GM18505 (cell line): ENCODE measurements around the gene GABARAPL1.
A peak's percentile ranks its signal among the peaks of the same experiment; 100 is the strongest.

Experiments used
- ATAC-seq: cut with Tn5 transposase; IDR thresholded peaks from one replicate; pipeline ENCODE4 v1.9.1; 2021; ENCODE audit not compliant: unreplicated experiment
- POLR2A ChIP-seq: IDR thresholded peaks from 4 replicates; pipeline ENCODE4 v1.6.1; 2011; ENCODE audit warnings: borderline replicate concordance; ENCODE audit not compliant: insufficient read depth, insufficient read length; ENCODE audit errors: extremely low read depth

The GABARAPL1 gene

DNA sequence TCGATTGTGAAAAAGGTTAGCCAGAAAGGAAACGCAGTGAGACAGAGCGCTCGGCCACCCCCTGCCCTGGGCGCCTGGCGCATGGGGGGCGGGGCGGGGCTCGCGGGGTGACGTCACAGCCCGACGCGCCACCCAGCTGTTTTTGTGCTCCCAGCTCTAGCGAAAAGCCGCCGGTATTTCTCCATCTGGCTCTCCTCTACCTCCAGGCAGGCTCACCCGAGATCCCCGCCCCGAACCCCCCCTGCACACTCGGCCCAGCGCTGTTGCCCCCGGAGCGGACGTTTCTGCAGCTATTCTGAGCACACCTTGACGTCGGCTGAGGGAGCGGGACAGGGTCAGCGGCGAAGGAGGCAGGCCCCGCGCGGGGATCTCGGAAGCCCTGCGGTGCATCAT lies at the start of gene GABARAPL1:
TSS of gene GABARAPL1 (plus strand) at position 139 of the 393 bp plus-strand sequence. CDS start at position 392, 253 bp downstream.
- ATAC-seq, result peak; percentile 60
- no peak for TF ChIP-seq POLR2A

DNA sequence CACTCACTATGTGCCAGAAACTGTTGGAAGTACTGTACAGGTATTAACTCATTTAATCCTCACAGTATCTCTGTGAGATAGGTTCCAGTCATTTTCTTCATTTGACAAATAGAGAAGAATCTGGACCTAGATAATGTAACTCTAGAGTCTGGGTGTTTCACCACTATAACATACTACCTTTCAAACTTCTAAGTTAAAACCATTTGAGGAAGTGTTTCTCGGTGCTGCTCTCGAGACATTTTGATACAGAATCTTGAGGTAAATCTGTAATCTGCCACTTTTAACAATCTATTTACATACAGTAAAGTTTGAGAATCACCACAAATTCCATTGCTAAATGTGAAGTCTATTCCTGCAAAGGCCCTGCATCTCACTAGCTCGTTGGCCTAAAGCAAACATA lies 49.6 kb upstream of the GABARAPL1 start:
- ATAC-seq, result no peak
- TF ChIP-seq POLR2A, result no peak

DNA sequence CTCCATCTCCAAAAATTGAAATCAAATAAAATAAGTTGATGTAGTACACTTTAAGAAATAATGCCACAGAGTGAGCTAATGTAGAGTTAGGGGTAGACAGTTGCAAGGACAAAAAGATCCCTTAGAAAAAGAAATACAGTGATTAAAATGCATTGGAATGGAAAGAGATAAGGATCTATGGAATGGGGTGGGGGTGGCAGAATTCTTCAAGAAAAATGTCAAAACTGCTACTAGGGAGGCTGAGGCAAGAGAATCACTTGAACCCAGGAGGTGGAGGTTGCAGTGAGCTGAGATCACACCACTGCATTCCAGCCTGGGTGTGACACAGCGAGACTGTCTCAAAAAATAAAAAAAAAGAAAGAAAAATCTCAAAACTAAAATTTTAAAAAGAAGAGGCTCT lies 47.3 kb upstream of the GABARAPL1 start:
- TF ChIP-seq POLR2A, result no peak
- no peak for ATAC-seq

- ATAC-seq, result no peak
- TF ChIP-seq POLR2A, result no peak
Measured at GRCh38 chr12:10167599-10167998, 45.1 kb upstream of the GABARAPL1 start.

DNA sequence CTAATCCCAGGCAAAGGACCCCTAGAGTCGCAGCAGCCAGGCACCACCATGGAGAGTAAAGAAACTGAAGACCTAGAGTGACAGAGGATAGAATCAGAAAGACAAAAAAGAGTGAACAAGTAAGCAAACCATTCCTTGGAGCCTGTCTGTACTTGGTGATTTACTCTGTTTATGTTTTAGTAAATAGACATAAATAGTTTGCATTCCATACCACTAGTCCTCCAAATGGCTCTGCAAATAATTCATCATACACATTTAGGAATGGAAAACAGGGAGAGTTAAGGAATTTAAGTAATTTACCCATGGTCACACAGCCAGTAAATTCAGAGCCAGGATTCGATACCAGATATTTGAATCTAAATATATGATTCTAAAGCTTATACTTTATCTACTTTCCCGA lies 43.6 kb upstream of the GABARAPL1 start:
- no peak for ATAC-seq
- TF ChIP-seq POLR2A, result no peak

- ATAC-seq, result no peak
- no peak for TF ChIP-seq POLR2A
Measured at GRCh38 chr12:10170216-10170615, 42.5 kb upstream of the GABARAPL1 start.

DNA sequence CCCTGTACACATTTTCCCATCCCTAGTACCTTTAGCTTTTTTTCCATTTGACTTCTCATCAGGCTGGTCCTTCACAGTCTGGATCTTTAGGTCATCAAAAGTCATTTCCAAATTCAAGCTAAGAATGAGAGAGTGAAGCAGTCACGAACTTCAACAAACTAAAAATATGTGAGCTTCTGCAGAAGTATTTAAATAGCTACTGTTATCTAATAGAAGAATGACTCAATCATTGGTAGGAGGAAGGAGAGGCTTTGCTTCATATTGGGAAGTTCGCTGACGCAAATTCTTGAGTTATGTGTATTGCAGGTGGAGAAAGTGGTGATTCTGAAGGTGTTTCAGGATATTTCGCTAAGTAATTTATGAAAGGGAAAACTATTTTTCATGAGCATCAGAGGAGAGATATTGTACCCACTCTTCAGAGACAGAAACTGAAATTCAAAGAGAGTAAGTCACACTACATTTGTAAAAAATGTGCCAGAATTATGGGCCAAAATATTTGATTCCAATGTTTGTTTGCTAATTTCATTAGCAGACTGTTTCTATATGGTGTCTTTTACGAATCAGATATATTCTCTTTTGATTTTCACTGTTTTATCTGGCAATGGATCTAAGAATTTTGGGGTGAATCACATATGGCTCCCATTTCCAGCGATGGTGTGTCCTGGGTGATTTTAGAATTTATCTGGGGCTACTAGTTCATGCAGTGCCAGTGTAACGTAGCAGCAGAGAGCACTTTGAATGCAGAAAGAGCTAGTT lies 40.5 kb upstream of the GABARAPL1 start, which contains the start of gene OLR1:
TSS of gene OLR1 (minus strand) at position 160 of the 756 bp plus-strand sequence. CDS start at position 105, 55 bp downstream.
- TF ChIP-seq POLR2A, result no peak
- ATAC-seq, result no peak

DNA sequence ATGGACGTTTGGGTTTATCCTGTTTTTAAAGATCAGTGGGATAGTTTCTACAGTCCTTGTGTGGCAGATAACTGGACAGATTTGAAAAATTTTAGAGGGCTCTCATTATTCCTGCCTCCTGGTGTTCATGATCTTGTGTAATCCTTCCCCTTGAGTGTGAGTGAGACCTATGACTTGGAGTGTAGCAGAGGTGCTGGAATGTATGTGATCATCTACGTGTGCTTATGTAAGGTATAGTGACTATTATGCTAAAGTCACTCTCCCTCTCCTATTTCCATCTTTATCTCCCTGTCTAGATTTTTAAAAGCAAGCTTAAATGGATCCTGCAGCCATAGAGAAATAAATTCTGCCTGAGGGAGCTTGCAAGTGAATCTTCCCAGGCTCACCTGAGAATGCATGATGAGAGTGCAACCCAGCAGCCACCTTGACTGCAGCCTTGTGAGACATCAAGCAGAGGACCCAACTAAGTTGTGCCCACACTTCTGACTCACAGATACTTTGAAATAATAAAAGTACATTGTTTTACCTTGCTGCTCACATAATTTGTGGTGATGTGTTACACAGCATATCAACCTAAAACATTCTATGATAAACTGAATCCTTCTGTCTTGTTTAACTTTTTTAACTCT lies 37.6 kb upstream of the GABARAPL1 start:
- no peak for ATAC-seq
- TF ChIP-seq POLR2A, result no peak

DNA sequence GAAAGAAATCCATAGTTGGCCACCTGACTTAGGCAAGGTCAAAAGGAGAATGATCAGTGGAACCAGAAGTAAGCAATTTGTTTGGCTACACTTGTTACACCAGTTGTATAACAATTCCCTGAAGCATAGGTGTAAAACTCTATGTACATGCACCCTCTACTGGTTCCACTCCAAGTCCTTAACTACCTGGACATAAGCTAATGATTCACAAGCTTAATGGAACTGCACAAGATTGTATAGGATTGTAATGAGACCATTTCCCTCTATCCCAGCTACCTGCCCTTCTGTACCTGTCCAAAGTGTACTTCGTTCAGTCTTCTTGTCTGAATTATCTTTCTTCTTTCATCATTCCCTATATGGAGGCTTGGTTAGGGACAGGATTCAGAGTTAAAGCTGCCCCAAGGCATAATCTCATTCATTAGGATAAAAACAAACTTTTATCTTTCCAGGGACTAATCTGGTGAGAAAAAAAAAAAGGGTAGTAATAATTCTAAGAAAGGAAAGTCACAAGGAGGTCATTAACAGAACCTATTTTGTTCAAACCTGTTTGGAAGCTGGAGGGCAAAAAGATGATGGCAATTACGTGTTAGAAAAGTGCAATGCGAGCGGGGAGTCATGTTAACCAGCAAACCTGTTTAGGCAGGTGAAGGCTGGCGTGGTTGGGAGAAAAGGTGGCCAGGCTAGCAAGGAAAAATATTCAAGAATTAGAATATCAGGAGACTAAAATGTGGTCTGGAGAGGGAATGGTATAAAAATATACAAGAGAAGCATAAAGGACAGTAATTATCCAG lies 36.6 kb upstream of the GABARAPL1 start:
- TF ChIP-seq POLR2A, result no peak

GRCh38 chr12:10178821-10179220 lies 33.9 kb upstream of the GABARAPL1 start, which contains the start of gene TMEM52B:
Gene TMEM52B (plus strand): TSS chr12:10179032. CDS start chr12:10179575, 543 bp downstream.
- ATAC-seq, result no peak
- no peak for TF ChIP-seq POLR2A

More for the DNA sequence above, 36.6 kb upstream of the GABARAPL1 start:
- ATAC-seq, result no peak

DNA sequence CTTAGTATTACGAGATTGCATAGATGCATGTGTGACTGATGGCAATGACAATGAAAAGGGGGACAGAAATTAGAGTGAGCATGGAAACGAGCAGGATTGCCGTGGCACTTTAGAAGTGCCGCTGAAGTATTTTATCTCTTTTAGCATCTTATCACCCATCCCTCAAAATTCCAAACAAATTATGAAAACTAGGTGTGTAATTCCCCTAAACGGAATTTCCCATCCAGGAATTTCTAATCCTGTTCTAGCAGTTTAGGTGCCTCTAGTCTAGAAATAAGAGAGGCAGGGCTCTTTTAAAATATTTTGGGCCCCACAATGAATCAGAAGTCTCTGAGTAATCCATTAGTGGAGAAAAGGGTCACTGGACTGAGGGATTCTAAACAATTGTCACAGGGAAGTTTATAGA lies 32.9 kb upstream of the GABARAPL1 start:
- no peak for TF ChIP-seq POLR2A
- ATAC-seq, result no peak

DNA sequence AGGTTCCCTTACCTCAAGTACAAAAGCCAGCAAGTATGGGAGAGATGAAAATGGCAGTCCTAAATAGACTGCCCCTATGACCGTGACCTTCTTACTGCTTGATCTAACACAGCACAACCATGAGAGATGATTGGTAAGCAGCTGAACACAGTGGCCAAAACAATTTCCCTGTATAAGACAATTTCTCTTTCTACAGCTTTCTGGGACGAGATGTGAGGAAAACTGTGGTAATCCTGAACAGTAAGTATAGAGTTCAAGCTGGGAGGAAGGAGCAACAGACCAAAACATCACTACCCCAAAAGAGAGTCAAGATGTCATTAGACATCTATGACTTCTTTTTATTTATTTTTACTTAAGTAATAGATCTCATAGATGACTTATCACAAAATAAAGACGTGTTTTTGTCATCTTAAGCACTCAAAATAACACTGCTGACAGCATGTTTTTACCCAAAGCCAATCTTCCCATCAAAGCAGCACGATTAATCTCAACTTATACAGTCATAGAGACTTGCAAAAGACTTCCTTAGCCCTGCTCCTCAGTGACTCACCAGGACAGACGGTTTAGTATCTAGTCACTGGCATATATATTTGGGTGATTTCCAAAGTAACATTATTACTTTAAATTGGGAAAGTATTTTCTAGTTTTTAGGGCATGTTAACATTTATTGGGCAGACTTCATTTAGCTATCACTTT lies 30.2 kb upstream of the GABARAPL1 start:
- TF ChIP-seq POLR2A, result no peak
- no peak for ATAC-seq
